GM23338 (cell line): ENCODE results near the gene PRMT1. TPM values are rescaled to one million over a fixed set of nuclear protein-coding genes. Genes with fewer than 3 reads are reported as not detected.

Experiments used
- ATAC-seq: fragments of 200-7000 bp; cut with Tn5 transposase; 3 replicates; pipeline ENCODE4 v1.9.1; 2020
- DNase-seq: peaks from one replicate; pipeline ENCODE4 v3.0.0-alpha.2; 2015; ENCODE audit warnings: low spot score
- H2AFZ ChIP-seq: fragments of 200-600 bp; sonication (generic); 2 replicates; pipeline ENCODE4 v1.8.0; 2016; ENCODE audit warnings: antibody characterized with exemption, mild to moderate bottlenecking, moderate library complexity
- H3F3A ChIP-seq: fragments of 200-600 bp; sonication (generic); replicated peaks from 2 replicates; pipeline ENCODE4 v1.8.0; 2017; ENCODE audit warnings: antibody characterized with exemption, mixed run types, low read depth
- H3K27ac ChIP-seq: fragments of 200-600 bp; sonication (generic); 2 replicates; pipeline ENCODE4 v1.6.1; 2016; ENCODE audit warnings: low read depth
- H3K27me3 ChIP-seq: fragments of 200-600 bp; sonication (generic); 2 replicates; pipeline ENCODE4 v1.8.0; 2016; ENCODE audit warnings: mild to moderate bottlenecking, mixed run types, moderate library complexity; ENCODE audit not compliant: insufficient read depth
- H3K36me3 ChIP-seq: fragments of 200-600 bp; sonication (generic); 2 replicates; pipeline ENCODE4 v1.8.0; 2016; ENCODE audit warnings: mild to moderate bottlenecking; ENCODE audit not compliant: insufficient read depth
- H3K4me1 ChIP-seq: fragments of 200-600 bp; sonication (generic); 2 replicates; pipeline ENCODE4 v1.8.0; 2016; ENCODE audit warnings: mild to moderate bottlenecking, moderate library complexity; ENCODE audit not compliant: insufficient read depth
- H3K4me2 ChIP-seq: fragments of 200-600 bp; sonication (generic); 2 replicates; pipeline ENCODE4 v1.7.1; 2017; ENCODE audit warnings: mixed run types
- H3K4me3 ChIP-seq: fragments of 200-600 bp; sonication (generic); 2 replicates; pipeline ENCODE4 v1.6.1; 2016; ENCODE audit warnings: mixed run types
- H3K79me2 ChIP-seq: fragments of 200-600 bp; sonication (generic); replicated peaks from 2 replicates; pipeline ENCODE4 v1.8.0; 2017; ENCODE audit warnings: mild to moderate bottlenecking; ENCODE audit not compliant: insufficient read depth
- H3K9me2 ChIP-seq: fragments of 200-600 bp; sonication (generic); 2 replicates; pipeline ENCODE4 v1.8.0; 2017; ENCODE audit not compliant: insufficient read depth
- H4K20me1 ChIP-seq: fragments of 200-600 bp; sonication (generic); replicated peaks from 2 replicates; pipeline ENCODE4 v1.8.0; 2017; ENCODE audit warnings: mild to moderate bottlenecking; ENCODE audit not compliant: insufficient read depth
- H3K27ac Mint-ChIP-seq: 2 replicates; pipeline ENCODE4 v1.8.0; 2020; ENCODE audit warnings: inconsistent platforms, mild to moderate bottlenecking, moderate library complexity, mixed read lengths
- H3K27me3 Mint-ChIP-seq: 3 replicates; pipeline ENCODE4 v1.8.0; 2022; ENCODE audit warnings: low read depth, mild to moderate bottlenecking, moderate library complexity, mixed read lengths, inconsistent platforms; ENCODE audit not compliant: insufficient read depth, poor library complexity
- H3K36me3 Mint-ChIP-seq: 3 replicates; pipeline ENCODE4 v1.8.0; 2021; ENCODE audit warnings: low read depth, mild to moderate bottlenecking, inconsistent platforms, moderate library complexity, mixed read lengths
- H3K4me1 Mint-ChIP-seq: 3 replicates; pipeline ENCODE4 v1.8.0; 2020; ENCODE audit warnings: mild to moderate bottlenecking, inconsistent platforms, mixed read lengths
- H3K4me3 Mint-ChIP-seq: 3 replicates; pipeline ENCODE4 v1.8.0; 2021; ENCODE audit warnings: moderate library complexity, mild to moderate bottlenecking, inconsistent platforms, mixed read lengths
- H3K9me3 Mint-ChIP-seq: 3 replicates; pipeline ENCODE4 v1.8.0; 2020; ENCODE audit warnings: moderate library complexity, mild to moderate bottlenecking, inconsistent platforms, mixed read lengths
- CREB1 ChIP-seq: fragments of 250-450 bp; sonication (Bioruptor Pico); IDR thresholded peaks from 2 replicates; pipeline ENCODE4 v1.5.0; 2020; ENCODE audit warnings: low read depth, mild to moderate bottlenecking, moderate library complexity
- EZH2 ChIP-seq: fragments of 200-600 bp; sonication (generic); IDR thresholded peaks from one replicate; pipeline ENCODE4 v1.8.0; 2017; ENCODE audit warnings: antibody characterized with exemption, mild to moderate bottlenecking, low read depth; ENCODE audit not compliant: unreplicated experiment
- NANOG ChIP-seq: IDR thresholded peaks from 2 replicates; pipeline ENCODE4 v1.6.1; 2016; ENCODE audit warnings: antibody characterized with exemption, borderline replicate concordance
- POLR2AphosphoS5 ChIP-seq: IDR thresholded peaks from 2 replicates; pipeline ENCODE4 v1.6.1; 2016; ENCODE audit warnings: antibody characterized with exemption, low read depth
- STAT1 ChIP-seq: IDR thresholded peaks from one replicate; pipeline ENCODE4 v1.6.1; 2016; ENCODE audit warnings: antibody characterized with exemption; ENCODE audit not compliant: unreplicated experiment
- ZNF114 ChIP-seq: fragments of 250-450 bp; sonication (Bioruptor Pico); IDR thresholded peaks from 2 replicates; pipeline ENCODE4 v1.5.0; 2020; ENCODE audit warnings: mild to moderate bottlenecking, moderate library complexity
- ZNF331 ChIP-seq: fragments of 250-450 bp; sonication (Bioruptor Pico); IDR thresholded peaks from 2 replicates; pipeline ENCODE4 v1.5.0; 2020; ENCODE audit warnings: low read depth, mild to moderate bottlenecking, moderate library complexity
- polyA plus RNA-seq: library from polyadenylated mRNA; unstranded; fragments of >200 nt; fragmentation: Nextera tagmentation; extraction: Ambion mirVana; gene quantifications from 2 replicates; pipeline ENCODE4 v1.2.1, GENCODE V29; 2016
- total RNA-seq: library from RNA; depleted of rRNA; stranded (reverse); fragments of >200 nt; shearing (Covaris generic); gene quantifications from 2 replicates; pipeline ENCODE4 v1.2.3, GENCODE V29; 2014
- TF ChIP-seq, protein P1 (sequence below): IDR thresholded peaks from one replicate; pipeline ENCODE4 v1.6.1; 2018; ENCODE audit warnings: antibody characterized with exemption; ENCODE audit not compliant: unreplicated experiment
- TF ChIP-seq, protein P2 (sequence below): IDR thresholded peaks from 2 replicates; pipeline ENCODE4 v1.6.1; 2016; ENCODE audit warnings: antibody characterized with exemption

PRMT1 gene
- total and polyA plus RNA-seq, 2 experiments from 2014 or later = 590 to 700 TPM

DNA sequence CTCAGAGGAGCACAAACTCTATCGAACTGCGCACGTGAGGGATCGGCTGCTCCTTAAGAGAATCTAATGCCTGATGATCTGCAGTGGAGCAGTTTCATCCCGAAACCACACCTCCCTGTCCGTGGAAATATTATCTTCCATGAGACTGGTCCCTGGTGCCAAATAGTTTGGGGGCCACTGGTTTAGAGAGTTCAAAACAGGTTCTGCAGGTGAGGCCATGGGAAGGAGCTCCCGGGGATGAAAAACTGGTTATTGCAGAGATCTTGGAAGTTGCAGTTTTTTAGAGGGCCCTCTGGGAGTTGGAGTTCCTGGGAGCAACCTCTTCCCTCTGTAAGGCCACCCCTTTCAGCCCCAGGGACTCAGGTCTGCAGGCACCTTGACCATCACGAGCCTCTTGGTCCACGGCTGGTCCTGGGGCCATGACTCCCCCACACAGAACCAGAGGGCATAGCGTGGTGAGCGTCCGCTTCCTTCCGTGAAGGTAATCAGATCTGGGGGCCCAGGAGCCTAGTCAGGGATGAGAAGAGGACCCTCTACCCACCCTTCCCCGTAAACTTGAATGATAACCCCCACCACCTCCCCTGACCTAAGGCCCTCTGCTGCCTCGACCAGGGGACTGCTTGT, 16.6 kb upstream of the PRMT1 start:
- H3K79me2 ChIP-seq = peaks cover 16% of the 10 kb centered on the region
- peaks cover 30% of the 10 kb centered on the region for H3F3A ChIP-seq
- peaks cover 5% of the 10 kb centered on the region; the same call in 1 of the 2 replicates for H3K4me1 ChIP-seq
- Mint-ChIP-seq H3K36me3 (peaks cover 75% of the 10 kb centered on the region), H3K27ac (no peak overlapping the region), H3K9me3 (peaks cover 19% of the 10 kb centered on the region), H3K4me3 (no peak overlapping the region), H3K27me3 (peaks cover 29% of the 10 kb centered on the region), H3K4me1 (peaks cover 15% of the 10 kb centered on the region)
- TF ChIP-seq CREB1 (CRISPR knock-in tag) = no peak
- TF ChIP-seq ZNF331 (CRISPR knock-in tag) = no peak
- TF ChIP-seq, protein P1, sequence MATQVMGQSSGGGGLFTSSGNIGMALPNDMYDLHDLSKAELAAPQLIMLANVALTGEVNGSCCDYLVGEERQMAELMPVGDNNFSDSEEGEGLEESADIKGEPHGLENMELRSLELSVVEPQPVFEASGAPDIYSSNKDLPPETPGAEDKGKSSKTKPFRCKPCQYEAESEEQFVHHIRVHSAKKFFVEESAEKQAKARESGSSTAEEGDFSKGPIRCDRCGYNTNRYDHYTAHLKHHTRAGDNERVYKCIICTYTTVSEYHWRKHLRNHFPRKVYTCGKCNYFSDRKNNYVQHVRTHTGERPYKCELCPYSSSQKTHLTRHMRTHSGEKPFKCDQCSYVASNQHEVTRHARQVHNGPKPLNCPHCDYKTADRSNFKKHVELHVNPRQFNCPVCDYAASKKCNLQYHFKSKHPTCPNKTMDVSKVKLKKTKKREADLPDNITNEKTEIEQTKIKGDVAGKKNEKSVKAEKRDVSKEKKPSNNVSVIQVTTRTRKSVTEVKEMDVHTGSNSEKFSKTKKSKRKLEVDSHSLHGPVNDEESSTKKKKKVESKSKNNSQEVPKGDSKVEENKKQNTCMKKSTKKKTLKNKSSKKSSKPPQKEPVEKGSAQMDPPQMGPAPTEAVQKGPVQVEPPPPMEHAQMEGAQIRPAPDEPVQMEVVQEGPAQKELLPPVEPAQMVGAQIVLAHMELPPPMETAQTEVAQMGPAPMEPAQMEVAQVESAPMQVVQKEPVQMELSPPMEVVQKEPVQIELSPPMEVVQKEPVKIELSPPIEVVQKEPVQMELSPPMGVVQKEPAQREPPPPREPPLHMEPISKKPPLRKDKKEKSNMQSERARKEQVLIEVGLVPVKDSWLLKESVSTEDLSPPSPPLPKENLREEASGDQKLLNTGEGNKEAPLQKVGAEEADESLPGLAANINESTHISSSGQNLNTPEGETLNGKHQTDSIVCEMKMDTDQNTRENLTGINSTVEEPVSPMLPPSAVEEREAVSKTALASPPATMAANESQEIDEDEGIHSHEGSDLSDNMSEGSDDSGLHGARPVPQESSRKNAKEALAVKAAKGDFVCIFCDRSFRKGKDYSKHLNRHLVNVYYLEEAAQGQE = no peak
- TF ChIP-seq, protein P2, sequence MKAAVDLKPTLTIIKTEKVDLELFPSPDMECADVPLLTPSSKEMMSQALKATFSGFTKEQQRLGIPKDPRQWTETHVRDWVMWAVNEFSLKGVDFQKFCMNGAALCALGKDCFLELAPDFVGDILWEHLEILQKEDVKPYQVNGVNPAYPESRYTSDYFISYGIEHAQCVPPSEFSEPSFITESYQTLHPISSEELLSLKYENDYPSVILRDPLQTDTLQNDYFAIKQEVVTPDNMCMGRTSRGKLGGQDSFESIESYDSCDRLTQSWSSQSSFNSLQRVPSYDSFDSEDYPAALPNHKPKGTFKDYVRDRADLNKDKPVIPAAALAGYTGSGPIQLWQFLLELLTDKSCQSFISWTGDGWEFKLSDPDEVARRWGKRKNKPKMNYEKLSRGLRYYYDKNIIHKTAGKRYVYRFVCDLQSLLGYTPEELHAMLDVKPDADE = no peak
- TF ChIP-seq EZH2 = no peak
- no peak for TF ChIP-seq ZNF114 (CRISPR knock-in tag)
- no peak for TF ChIP-seq NANOG
- no peak for TF ChIP-seq STAT1
- DNase-seq (no peak), ATAC-seq (no peak)
- no peak overlapping the region for H2AFZ ChIP-seq
- H3K4me2 ChIP-seq = no peak overlapping the region
- H3K4me3 ChIP-seq = no peak overlapping the region
- no peaks in the 10 kb centered on the region for H3K27me3 ChIP-seq
- H3K27ac ChIP-seq = no peak overlapping the region
- no peaks in the 10 kb centered on the region for H3K9me2 ChIP-seq
- H3K36me3 ChIP-seq = peaks cover 16% of the 10 kb centered on the region
- peaks cover 17% of the 10 kb centered on the region for H4K20me1 ChIP-seq

DNA sequence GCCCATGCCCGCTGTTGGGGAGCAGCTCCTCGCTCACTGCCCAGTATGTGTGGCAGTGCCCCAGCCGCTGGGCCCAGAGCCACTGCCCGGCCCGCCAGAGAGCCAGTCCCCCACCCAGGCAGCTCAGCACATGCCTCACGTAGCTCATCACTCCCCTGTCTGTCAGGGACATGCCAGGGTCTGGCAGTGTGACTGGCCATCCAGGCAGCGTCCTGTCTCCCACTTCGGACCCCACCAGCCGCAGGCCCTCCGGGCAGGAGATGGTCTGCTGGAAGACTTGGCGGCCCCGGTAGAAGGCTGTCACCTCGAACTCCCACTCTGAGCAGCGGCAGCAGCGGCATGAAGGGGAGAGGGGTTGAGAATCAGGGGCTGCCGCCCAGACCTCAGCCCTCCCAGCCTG, 15.1 kb upstream of the PRMT1 start:
- DNase-seq = no peak
- no peak overlapping the region for H2AFZ ChIP-seq
- peaks cover 16% of the 10 kb centered on the region for H3K36me3 ChIP-seq
- H3K79me2 ChIP-seq = peaks cover 28% of the 10 kb centered on the region
- Mint-ChIP-seq H3K4me3 (no peak overlapping the region), H3K36me3 (peaks cover 61% of the 10 kb centered on the region), H3K4me1 (peaks cover 11% of the 10 kb centered on the region; the same call in 2 of the 3 replicates), H3K27me3 (peaks cover 35% of the 10 kb centered on the region), H3K27ac (no peak overlapping the region), H3K9me3 (peaks cover 19% of the 10 kb centered on the region)
- peaks cover 18% of the 10 kb centered on the region for H4K20me1 ChIP-seq
- no peak overlapping the region for H3K27ac ChIP-seq
- no peak overlapping the region for H3K4me2 ChIP-seq
- no peak for ATAC-seq
- no peaks in the 10 kb centered on the region for H3K9me2 ChIP-seq
- H3K27me3 ChIP-seq = no peaks in the 10 kb centered on the region
- H3K4me3 ChIP-seq = no peak overlapping the region
- peaks cover 30% of the 10 kb centered on the region for H3F3A ChIP-seq
- peaks cover 9% of the 10 kb centered on the region for H3K4me1 ChIP-seq
- TF ChIP-seq STAT1 (no peak), CREB1 (CRISPR knock-in tag) (no peak), ZNF331 (CRISPR knock-in tag) (no peak), ZNF114 (CRISPR knock-in tag) (no peak), POLR2AphosphoS5 (no peak)
- TF ChIP-seq, protein P2 = no peak
